Retinal pigment epithelial cell (primary cell): ENCODE results near the gene MED13L.
"Not testable (repeated sequence)": the region's sequence is repeated elsewhere in the genome, so short reads cannot be mapped to it uniquely, and the experiment has no call there.

Experiments
- DNase-seq: peaks from one replicate; pipeline ENCODE4 v3.0.0-alpha.2; 2010; ENCODE audit warnings: low read depth
- H3K4me3 ChIP-seq: 2 replicates; pipeline ENCODE4 v1.5.1; 2011; ENCODE audit warnings: mild to moderate bottlenecking, low read length, control low read depth, moderate library complexity
- CTCF ChIP-seq: conservative IDR thresholded peaks from 2 replicates; pipeline ENCODE4 v1.5.1; 2011; ENCODE audit warnings: low read depth, low read length, control low read depth, inconsistent platforms

The MED13L gene

GRCh38 chr12:116045150-116045549, 232.3 kb downstream of the MED13L start:
- no peak for TF ChIP-seq CTCF
- H3K4me3 ChIP-seq = no peak overlapping the region
- DNase-seq = no peak

DNA sequence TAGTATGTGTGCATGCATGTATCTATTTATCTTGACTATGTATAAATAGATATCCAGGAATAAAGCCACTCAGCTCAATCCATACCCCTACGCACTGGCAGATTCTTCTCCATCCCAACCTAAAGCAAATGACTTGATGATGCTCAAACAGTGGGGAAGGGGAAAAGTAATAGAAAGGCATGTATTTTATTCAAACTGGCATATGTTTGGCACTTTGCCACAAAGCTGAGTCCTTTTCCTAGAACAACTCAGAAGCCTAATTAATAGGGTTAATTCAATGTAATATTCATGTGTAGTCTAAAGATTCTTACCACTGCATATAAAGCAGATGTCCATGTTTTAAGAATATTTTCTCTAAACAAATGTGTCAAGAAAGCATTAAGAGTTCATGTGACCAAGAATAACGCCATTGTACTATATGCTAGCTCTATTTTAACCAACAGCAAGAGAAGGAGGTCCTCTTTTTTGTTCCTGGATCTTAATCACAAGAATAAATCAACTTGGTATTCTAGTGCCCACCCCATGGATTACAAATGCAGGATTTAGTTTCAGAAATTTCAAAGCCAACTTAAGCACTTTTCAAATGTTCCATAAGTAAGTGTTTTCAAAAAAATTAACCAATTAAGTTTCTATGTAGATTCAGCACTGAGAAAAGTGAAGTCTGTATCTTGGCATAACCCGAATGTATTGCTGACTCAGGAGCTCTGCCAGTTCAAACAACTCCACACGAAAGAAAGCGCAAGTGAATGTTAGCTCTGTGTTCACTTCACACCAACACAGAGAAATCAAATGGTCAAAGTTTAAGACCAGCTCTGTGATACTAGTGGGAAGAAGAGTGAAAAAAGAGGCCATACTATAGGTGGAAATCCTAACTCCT, 233.6 kb downstream of the MED13L start:
- no peak for DNase-seq
- H3K4me3 ChIP-seq = no peak overlapping the region
- no peak for TF ChIP-seq CTCF

DNA sequence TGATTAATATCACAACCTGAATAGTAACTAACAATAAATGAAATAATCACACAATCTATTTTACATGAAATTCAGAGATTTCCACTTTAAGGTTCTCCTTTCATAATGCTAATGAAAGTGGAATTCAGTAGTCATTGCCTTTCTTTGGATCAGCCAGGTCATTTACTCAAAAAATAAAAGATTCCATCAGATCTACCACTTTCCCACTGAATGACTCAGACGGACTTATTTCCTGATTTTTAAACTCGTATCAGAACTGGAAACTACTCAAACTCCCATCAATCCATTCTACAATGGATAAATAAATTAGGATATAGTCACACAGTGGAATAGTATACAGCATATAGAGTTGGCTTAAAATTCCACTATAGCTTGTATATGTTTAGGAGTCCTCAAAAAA, 237.1 kb downstream of the MED13L start:
- no peak for TF ChIP-seq CTCF
- DNase-seq = no peak
- no peak overlapping the region for H3K4me3 ChIP-seq

GRCh38 chr12:116039081-116039480, 238.4 kb downstream of the MED13L start:
- no peak overlapping the region for H3K4me3 ChIP-seq
- DNase-seq = no peak
- TF ChIP-seq CTCF = no peak

DNA sequence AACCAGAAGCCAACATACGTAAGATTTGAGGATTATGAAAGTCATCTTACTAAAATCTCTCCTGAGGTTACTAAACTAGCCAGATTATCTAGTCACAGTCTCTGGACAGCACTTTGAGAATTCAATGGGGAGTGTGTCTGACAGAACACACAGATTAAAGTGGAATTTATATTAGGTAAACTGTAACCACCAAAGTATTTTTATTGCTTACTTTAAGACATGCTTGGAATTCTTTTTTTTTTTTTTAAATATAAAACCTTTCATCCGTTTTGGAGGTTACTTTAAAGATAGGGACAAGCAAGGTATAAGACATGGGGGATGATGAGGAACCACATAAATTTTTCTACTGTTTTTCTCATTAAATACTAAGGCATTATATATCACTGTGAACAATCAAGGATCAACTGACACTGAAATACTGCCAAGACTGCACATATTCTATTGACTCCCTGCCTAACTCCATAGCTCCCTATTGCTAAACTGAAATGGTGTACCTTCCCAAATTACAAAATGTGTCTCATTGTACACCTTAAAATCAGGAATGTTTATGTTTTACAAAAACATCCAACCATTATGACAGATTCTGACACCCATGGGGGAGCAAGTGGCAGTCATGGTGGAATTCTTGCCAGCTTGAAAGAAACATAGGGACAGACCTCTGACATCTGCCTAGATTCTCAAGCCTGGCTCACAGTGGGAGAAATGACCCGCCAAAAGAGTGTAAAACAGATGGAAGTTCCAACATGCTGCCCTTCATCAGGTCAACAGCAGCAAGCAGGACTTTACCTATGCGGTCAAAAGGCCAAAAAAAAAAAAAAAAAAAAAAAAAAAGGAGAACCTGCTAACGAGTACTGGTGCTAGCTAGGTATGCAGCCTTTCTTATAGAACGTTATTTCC, 239.3 kb downstream of the MED13L start:
- TF ChIP-seq CTCF = no peak
- no peak overlapping the region for H3K4me3 ChIP-seq
- no peak for DNase-seq

GRCh38 chr12:116033765-116034164, 243.7 kb downstream of the MED13L start:
- DNase-seq = no peak
- no peak overlapping the region for H3K4me3 ChIP-seq
- no peak for TF ChIP-seq CTCF

DNA sequence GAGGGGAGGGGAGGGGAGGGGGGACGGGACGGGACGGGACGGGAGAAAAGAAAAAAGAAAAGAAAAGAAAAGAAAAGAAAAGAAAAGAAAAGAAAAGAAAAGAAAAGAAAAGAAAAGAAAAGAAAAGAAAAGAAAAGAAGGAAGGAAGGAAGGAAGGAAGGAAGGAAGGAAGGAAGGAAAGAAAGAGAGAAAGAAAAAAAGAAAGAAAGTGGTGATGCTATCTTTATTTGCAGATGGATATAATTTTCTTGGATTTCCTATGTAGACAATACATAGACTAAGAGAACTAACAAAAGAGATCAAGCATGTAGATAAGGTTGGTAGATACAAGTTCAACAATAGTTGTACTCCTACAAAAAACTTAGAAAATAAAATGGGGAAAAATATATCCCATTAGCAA, 245.9 kb downstream of the MED13L start:
- DNase-seq, H3K4me3 ChIP-seq: not testable (repeated sequence)
